Activated naive CD4-positive, alpha-beta T cell (primary cell): ENCODE results near the gene LARP4B.
A peak's percentile ranks its signal among the peaks of the same experiment; 100 is the strongest.

Source experiments
- DNase-seq, 4 experiments: peaks; one replicate each; lab custom pipeline; 2025; lab: John Stamatoyannopoulos, UW

The LARP4B gene

DNA sequence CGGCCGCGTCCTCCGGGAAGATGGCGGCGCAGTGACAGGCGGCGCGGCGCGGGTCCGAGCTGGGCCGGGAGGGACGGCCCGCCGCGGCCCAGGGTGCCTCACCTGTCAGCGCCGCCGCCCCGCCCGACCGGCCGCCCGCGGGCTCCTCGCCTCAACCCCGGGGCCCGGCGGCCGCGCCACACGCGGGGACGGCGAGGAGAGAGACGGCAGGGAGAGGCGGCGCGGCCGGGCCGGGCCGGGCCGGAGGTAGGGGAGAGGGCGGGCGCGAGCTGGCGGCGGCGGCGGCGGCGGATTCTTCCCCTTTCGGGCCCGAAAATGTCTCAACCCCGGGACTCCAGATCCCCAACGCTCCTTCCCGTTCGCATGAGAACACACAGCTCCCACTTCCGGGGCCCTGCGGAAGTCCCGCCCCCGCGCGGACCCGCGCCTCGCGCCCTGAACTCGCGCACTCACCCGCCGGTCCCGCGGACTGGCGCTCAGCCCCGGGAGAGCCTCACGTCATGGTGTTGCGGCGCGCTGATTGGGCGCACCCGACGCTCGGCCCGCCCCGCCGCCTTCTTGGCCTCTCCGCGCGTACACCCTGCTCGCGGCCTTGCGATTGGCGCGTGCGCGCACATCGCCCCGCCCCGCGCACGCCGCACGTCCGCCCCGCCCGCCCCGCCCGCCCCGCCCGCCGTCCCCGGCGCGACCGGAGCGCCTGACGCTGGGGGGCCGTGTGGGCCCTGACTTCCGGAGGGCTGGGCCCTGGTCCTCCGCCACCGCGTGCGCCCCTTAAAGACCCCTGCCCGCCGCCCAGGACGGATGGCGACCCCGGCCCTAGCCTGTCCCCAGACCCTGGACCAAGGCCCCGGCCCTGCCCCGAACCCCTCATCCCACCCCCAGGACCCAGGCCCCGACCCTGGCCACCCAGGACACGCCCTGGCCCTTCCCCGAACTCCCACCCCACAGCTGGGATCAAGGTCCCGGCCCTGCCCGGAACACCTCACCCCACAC is at the start of gene LARP4B:
Gene LARP4B, minus strand, starts transcription at position 380 of the 993 bp plus-strand sequence. CDS start 45,984 bp downstream, outside the sequence.
- DNase-seq = peak; percentile 90 to 97 (median 92)

DNA sequence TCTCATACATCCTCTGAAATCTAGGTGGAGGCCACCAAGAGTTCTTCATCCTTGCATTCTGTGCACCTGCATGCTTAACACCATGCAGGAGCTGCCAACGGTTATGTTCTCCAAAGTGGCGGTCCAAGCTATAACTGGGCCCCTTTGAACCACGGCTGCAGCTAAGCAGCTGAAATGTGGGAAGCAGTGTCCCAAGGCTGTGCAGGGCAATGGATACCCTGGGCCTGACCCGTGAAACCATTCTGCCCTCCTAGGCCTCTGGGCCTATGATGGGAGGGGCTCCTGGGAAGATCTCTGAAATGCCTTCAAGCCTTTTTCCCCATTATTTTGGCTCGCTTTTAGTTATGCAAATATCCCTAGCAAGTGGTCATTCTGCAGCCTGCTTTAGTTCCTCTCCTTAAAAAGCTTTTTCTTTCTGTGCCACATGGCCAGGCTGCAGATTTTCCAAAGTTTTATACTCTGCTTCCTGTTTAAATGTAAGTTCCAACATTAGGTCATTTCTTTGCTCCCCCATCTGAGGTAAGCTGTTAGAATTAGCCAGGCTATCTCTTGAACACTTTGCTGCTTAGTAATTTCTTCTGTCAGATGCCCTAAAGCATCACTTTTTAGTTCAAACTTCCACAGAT is 49.1 kb upstream of the LARP4B start:
- no peak for DNase-seq

DNA sequence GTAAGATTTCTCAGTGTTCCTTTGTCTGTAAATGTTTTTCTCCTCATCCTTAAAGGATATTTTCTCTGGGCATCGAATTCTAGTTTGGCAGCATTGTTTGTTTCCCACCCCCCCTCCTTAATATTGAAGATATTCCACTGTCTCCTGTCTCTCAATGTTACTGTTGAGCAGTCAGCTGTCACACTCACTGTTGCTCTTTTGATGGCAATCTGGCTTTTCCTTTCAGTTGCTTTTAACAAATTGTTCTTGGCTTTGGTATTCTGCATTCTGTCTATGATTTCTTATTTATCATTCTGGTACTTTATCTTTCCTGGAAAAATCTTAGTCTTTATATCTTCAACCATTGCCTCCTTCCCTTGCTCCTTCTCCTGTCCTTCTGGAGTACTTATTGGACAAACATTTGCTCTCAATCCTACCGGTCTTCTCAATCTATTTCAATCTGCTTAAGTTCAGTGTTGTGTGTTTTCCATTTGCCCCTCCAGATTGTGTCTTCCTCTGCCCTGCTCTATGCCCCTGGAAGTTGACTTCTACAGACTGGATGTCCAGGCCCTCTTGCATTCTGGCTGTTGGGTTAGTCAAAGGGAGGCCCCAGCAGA is 47.4 kb upstream of the LARP4B start:
- no peak for DNase-seq

DNA sequence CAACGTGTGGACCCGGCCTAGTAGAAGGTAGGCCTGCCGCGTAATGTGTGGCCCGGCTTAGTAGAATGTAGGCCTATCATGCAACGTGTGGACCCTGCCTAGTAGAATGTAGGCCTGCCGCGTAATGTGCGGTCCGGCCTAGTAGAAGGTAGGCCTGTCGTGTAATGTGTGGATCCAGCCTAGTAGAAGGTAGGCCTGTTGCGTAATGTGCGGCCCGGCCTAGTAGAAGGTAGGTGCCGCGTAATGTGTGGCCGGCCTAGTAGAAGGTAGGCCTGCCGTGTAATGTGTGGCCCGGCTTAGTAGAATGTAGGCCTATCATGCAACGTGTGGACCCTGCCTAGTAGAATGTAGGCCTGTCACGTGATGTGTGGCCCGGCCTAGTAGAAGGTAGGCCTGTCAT is 44.8 kb upstream of the LARP4B start:
- no peak for DNase-seq

DNA sequence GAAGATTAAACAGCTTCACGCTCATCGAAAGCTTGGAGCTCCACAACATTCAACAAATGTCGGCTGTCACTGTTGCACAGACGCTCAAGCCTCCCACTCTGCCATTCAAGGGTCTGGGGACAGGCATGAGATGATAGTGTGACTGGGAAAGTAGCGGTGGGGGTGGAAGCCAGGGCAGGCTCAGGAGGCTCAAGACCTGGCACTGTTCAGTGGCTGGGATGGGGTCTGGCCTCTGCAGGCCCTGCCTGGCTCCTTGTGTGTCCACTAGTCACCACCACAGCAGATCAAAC is 43.2 kb upstream of the LARP4B start:
- no peak for DNase-seq

DNA sequence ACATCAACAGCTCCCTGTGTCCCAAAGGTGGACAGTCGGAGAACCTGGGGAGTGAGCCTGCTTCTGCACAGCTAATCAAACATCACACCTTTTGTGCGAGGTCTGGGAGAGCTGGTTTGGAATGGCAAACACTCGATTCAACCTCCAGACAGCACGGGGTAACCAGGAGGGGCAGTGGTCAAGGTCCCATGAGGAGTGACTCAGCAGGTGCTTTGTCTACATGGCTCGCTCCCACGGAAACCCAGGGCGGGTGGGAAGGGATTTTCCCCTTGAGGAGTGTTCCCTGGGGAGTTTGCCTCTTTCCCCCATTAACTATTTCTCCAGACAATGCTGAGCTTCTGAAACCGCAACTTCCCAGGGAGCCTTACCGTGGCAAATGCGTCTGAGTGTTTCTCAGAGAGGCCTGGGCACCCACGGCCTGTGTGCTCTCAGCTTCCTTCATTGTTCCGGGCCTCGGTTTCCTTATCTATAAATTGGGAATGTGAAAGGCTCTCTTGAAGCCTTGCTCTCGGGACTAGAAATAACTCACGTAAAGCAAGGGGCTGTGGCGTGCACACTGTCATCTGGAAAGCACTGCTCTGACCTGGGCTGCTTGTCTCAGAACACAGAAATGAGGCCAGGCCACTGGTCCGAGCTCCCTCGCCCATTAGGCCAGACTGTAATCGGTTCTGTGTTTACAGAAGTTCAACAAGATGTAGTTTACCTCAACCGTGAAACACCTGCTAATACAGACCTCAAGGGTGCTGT is 42.7 kb upstream of the LARP4B start:
- DNase-seq = no peak

DNA sequence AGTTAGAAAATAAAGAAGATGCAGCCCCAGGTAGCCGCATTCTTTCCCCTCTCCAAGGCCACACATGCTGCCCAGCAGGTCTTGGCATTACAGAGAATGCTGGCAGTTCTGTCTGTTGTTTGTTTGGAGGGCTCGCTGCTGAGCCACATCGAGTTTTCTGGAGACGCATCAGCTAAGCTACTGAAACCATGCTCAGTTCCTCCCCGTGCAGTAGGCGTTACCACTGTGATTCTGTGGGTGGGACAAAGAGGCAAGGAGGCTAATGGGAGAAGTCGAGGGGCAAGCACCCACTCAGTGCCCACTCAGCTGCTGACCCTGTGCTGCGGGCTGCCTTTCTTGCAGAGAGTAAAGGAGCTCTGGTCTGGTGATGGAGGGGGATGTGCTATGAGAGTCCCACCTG is 41.3 kb upstream of the LARP4B start:
- no peak for DNase-seq

DNA sequence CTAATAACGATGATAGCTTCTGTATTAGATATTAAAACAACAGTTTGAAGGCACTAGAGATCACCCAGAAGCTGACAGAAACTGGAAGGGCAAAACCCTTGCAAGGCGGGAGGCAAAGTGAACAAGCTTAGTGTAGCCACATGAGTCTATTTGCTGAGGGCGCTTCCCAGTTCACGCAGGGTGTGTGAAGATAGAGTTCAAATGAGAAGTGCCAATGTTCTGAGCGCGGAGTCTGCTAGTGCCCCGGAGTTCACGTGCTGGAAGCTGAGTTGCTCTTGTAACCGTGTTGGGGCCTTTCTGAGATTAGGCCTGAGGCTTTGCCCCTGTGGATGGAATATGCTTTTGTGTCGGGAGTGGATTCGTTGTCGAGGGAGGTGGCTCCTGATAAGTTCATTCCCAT is 40.1 kb upstream of the LARP4B start:
- no peak for DNase-seq

DNA sequence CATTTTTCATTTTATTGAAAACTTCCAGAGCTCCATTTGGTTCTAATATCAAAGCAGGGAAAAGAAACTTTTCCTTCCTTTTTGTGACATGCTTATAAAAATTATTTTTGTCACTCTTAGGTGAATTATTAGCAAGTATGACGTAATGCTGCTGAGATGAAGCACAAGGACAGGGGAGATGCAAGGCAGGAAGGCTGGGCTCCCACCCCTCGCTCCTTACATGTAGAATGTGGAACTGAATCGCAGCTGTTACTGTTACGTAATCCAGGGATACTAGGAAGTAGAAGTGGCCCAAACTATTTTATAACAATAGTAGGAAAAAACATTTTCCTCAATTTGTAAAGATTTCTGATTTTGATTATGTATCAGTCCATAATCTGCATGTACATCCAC is 39.6 kb upstream of the LARP4B start:
- DNase-seq = no peak

DNA sequence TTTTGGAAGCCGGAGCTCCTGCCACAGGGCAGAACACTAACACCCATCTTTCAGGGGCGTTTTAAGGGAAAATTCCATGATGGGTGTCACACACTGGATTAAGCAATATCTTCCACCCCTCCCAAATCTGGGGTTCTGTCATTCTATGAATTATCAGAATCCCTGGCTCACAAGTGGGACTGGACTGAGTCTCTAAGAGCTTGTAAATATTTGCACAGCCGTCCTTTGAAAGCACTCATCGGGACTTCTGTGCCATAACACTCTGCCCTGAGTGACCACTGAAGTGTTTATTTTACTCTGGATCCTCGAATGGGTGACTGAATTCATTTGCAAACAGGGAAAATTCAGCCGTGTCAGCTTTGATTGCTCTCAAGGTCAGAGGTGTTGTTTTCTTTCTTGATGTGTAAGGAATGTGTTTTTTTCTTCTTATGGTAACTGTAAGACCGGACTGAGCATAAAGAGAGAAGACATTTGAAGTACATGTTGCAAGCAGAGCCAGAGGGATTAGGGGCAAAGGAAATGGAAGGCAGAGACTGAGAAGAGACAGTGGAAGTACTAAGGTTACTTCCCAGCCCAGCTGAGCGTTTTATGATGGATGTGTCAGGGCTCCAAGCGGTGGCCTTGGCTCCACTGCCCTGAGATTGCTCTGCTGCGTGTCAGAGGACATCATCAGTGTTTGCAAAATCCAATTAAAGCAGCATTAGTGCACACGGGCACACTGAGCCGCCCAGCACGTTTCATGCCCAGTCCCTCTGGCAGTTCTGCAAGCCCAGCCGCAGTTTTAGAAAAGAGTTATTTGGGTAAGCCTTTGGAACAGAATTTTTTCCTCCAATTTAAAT is 39.0 kb upstream of the LARP4B start:
- no peak for DNase-seq

DNA sequence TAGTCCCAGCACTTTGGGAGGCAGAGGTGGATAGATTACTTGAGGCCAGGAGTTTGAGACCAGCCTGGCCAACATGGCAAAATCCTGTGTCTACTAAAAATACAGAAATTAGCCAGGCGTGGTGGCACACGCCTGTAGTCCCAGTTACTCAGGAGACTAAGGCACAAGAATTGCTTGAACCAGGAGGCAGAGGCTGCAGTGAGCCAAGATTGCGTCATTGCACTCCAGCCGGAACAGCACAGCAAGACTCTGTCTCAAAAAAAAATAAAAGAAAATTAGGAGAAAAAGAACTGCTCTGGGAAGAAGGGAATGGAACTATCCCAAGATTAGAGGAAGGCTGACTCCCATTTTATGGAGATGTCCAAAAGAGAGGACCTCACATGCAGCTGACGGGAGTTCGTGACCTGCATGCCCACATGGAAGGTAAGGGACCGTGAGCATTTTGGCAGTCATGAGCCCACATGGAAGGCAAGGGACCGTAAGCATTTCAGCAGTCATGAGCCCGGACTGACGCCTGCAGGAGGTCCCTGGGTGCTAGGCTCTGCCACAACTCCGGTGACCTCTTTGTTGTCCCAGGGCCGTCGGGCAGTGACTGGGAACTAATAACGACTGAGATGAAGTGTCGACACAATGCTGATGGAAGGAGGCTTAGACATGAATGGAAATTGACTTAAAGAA is 38.1 kb upstream of the LARP4B start:
- DNase-seq = no peak

DNA sequence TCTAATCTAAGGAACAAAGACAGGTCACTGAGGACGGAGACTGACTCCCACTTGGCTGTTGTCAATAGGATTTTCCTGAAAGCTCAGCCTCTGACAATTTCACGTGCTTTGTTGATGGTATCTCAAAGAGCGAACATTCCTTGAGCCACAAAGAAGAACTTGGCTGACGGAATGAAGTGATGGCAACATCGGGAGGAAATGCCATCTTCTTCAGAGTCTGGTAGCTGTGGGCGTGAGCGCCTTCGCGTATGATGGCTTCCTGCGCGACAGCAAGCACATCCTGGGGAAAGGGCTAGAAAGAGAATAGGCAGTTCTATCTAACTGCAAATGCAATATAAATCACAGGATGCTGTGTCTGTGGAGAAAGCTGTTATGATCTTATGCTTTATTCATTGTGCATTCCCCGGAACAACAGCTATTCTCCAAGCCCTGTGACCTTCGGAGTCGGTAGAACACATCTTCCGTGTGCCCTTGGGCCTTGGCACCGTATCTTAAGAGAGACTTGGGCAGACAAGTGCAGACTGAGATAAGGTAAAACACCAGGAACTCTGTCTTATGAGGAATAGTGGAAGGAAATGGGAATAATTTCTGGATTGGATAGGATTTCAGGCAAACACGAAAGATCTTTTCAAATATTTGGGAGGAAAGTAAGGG is 37.2 kb upstream of the LARP4B start:
- no peak for DNase-seq

DNA sequence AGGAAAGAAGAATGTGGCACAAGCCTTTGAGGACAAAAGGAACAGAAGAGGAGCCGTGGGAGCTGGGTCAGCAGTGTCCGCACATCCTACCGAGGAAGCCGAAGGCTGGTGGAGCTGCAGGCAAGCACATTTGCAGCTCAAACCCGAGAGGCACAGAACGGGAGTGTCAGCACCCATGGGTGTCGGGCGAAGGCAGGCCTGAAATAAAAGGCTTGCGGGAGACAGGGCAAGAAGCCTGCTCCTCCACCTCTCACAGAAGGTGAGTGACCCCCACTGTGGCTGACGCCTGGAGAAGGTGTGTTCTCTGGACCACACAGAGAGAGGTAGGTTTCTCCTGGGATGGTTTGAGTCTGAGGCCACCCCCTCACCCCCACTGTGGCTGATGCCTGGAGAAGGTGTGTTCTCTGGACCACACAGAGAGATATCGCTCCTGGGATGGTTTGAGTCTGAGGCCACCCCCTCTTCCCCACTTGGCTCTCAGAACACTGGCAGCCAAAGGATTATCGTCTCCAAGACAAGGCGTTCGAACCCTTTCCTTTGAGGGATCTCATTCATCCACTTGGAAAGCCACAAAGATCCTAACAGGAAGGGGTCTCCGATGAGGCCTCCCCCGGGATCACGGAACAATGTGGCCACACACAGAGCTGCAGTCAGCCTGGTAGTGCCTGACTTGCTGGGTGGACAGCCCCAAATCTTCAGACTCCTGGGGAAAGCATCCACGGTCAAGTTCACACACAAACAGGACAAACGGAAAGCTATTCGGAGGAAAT is 35.1 kb upstream of the LARP4B start:
- no peak for DNase-seq

DNA sequence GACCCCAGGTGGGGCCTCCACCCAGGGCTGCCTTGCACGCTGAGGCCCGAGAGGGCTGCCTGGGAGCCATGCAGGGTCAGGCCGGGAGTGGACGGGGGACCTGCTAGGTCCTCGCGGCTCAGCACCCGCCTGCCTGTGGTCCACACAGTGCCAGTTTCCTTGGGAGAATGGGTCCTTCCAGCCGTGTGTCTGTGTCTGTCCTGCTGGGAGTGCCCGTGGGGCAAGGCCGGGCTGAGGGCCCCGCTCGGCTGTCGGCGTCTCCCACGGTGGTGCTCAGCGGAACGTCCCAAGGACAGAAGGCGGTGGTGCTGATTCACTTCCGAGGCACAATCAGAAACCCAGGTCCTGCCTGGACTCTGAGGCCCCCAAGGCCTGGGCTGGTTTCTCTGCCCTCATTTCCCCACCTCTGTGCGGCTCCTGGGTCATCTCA is 33.5 kb upstream of the LARP4B start:
- no peak for DNase-seq

DNA sequence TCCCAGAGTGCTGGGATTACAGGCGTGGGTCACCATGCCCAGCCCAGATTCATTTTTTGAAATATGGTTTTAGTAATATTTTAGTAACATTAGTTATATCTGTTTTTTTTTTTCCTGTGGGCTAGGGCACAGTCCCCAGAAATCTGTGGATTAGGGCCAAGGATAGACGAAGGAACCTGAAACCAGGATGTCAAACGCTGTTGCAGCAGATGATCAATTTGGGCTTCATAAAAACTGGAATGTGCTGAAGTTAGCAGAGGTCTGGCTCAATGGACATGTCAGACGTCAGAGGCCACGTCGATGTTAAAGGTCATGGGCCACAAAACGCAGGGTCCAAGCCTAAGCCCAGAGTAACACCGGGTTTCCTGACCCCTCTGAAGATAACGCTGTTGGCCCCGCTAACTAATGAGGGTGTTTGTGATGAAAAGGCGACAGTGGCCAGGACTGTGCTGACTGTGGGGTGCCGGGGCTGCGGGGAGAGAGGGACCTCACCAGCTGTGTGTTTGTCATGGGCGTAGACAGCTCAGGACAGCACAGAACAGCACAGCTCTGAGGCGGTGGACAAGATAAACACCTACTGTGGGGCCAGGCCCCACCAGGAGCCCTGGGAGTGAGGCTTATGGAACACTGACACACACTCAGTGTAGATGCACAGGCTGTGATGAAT is 32.9 kb upstream of the LARP4B start:
- DNase-seq = no peak

DNA sequence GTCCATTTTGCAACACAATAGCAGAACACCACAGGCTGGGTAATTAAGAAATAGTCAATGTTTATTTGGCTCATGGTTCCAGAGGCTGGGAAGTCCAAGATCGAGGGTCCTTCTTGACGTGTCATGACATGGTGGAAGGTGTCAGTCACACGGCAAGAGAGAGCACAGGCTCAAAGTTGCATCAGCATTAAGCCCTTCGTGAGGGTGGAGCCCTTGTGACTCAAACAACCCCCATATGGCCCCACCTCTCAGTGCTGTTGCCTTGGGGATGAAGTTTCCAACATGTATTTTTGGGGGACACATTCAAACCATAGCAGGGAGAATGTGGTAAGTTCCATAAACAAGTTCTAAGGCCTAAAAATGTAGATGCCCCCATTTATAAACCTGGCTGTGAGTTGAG is 32.1 kb upstream of the LARP4B start:
- DNase-seq = no peak

DNA sequence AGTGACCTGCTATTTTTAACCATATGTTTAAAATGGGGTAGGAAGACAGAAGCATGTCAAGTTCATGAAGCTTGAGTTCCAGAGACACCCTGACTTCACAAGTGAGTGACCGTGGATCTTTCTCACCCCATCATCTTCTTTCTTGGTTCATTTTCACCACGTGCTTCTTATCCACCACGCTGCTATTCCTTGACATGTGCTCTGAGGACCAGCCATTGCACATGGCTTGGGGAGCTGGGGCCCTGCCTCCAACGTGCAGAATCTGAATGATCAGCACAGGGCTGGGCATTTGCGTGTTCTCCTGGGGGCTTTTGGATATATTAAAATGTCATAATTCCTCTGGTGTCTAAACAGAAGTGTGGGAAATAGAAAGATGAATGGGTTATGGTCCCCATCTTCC is 31.7 kb upstream of the LARP4B start:
- no peak for DNase-seq

DNA sequence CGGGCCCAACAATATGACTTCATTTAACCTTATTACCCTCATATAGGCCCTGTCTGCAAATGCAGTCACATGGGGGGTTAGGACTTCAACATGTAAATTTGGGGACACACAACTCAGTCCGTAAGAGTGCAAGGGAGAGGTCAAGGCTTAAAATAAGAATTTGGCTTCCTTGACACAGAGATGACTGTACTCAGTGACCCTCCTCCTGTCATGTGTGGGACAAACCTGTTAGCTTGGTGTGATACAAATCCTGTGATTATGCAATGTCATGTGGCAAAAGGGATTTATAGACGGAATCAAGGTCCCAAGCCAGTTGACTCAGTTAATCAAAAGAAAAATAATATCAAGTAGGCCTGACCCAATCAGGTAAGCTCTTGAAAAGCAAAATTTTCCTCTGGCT is 30.8 kb upstream of the LARP4B start:
- DNase-seq = no peak

DNA sequence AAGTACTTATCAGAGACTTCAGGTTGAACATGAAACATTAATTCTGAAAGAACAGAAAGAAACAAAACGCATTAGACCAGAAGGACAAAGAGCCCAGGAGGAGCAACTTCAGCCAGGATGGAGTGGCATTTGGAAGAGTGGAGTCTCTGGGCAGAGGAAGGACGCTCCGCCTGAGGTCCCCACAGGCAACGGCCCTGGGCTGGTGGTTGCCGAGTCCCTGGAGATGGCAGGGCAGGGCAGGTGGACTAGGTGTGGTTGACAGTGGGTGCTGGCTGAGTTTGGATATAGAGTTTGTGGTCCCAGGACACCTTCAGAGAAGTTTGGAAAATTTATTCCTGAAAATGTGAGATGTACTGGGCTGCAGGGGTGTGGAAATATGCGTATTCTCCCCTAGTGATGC is 27.4 kb upstream of the LARP4B start:
- no peak for DNase-seq
